ENCODE results near the gene ADGRV1.

Gene ADGRV1

DNA sequence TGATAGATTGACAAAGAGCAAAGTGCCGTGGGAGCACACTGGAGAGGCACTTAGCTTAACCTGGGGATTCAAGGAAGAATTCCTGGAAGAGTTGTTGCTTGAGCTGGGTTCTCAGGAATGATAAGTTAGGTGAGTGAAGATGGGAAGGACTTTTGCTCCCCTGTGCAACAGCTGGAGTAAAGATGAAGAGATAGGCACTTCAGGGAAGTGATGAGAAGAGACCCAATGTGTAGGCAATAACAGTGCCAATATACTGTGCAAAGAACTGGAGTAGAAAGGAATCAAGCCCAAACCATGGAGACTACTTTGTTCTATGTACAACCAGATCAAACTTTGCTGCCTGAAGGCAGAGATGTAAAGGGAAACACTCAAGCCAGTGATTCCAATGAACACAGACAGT is 92.2 kb downstream of the ADGRV1 start:
- Histone ChIP-seq H3K4me3 (ENCODE audit: insufficient read depth, low read length, poor library complexity, severe bottlenecking) (no peak overlapping the region), H3K79me2 (ENCODE audit: insufficient read depth, low read length) (no peaks in the 10 kb centered on the region), H2AFZ (ENCODE audit: low read depth, low read length, severe bottlenecking) (no peak overlapping the region), H3K4me2 (ENCODE audit: low read depth, low read length, poor library complexity, severe bottlenecking) (no peak overlapping the region), H4K20me1 (ENCODE audit: low read depth, low read length) (no peaks in the 10 kb centered on the region), H3K36me3 (ENCODE audit: low read length) (no peaks in the 10 kb centered on the region), H3K27ac (ENCODE audit: low read depth, low read length) (no peak overlapping the region), H3K9ac (ENCODE audit: low read length) (no peak overlapping the region), H3F3A (ENCODE audit: insufficient read depth) (no peaks in the 10 kb centered on the region), H3K9me2 (replicated peaks; ENCODE audit: insufficient read depth, low read length) (no peaks in the 10 kb centered on the region), H3K9me3 (ENCODE audit: insufficient read depth, low read length) (no peaks in the 10 kb centered on the region), H3K27me3 (ENCODE audit: low read length) (no peaks in the 10 kb centered on the region)
- TF ChIP-seq CTCF (IDR thresholded peaks at IDR 0.05; ENCODE audit: insufficient read depth, low read length, poor library complexity, severe bottlenecking) (no peak), EZH2phosphoT487 (conservative IDR thresholded peaks at IDR 0.05; ENCODE audit: low read length) (no peak)

DNA sequence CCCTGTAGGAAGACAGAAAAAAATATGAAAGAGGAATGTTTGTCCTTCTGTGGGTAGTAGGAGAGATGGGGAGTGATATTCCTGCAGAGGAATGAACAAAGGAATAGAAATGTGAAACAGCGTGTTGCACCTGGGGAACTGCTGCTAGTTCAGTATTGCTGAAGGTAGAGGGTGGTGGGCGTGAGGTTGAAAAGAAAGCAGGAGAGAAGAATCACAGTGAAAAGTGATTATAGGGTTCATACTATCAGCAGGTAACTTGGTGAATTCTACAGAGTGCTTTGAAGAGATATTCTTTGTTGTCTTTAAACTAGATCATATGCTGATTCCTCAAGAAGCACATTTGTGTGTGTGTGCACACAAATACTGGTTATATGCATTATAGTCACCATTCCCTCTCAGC is 95.6 kb downstream of the ADGRV1 start:
- H3K9me3 ChIP-seq (ENCODE audit: insufficient read depth, low read length) = no peaks in the 10 kb centered on the region

GRCh38 chr5:90655423-90655822 is 96.8 kb downstream of the ADGRV1 start:
- Histone ChIP-seq H3K4me3 (ENCODE audit: insufficient read depth, low read length, poor library complexity, severe bottlenecking) (no peak overlapping the region), H3K36me3 (ENCODE audit: low read length) (no peaks in the 10 kb centered on the region)

More for the DNA sequence above, 95.6 kb downstream of the ADGRV1 start:
- H3K36me3 ChIP-seq (ENCODE audit: low read length) = no peaks in the 10 kb centered on the region
- no peak overlapping the region for H3K4me2 ChIP-seq (ENCODE audit: low read depth, low read length, poor library complexity, severe bottlenecking)
- H4K20me1 ChIP-seq (ENCODE audit: low read depth, low read length) = no peaks in the 10 kb centered on the region
- no peak overlapping the region for H3K4me3 ChIP-seq (ENCODE audit: insufficient read depth, low read length, poor library complexity, severe bottlenecking)
- no peak overlapping the region for H3K27ac ChIP-seq (ENCODE audit: low read depth, low read length)
- H3K27me3 ChIP-seq (ENCODE audit: low read length) = no peaks in the 10 kb centered on the region
- TF ChIP-seq EZH2phosphoT487 (conservative IDR thresholded peaks at IDR 0.05; ENCODE audit: low read length) = no peak
- no peak for TF ChIP-seq CTCF (IDR thresholded peaks at IDR 0.05; ENCODE audit: insufficient read depth, low read length, poor library complexity, severe bottlenecking)
- H3K9me2 ChIP-seq (replicated peaks; ENCODE audit: insufficient read depth, low read length) = no peaks in the 10 kb centered on the region
- no peak overlapping the region for H2AFZ ChIP-seq (ENCODE audit: low read depth, low read length, severe bottlenecking)
- no peak overlapping the region for H3K9ac ChIP-seq (ENCODE audit: low read length)
- no peaks in the 10 kb centered on the region for H3F3A ChIP-seq (ENCODE audit: insufficient read depth)
- no peaks in the 10 kb centered on the region for H3K79me2 ChIP-seq (ENCODE audit: insufficient read depth, low read length)

More at GRCh38 chr5:90655423-90655822, 96.8 kb downstream of the ADGRV1 start:
- Histone ChIP-seq H3K9me3 (ENCODE audit: insufficient read depth, low read length) (no peaks in the 10 kb centered on the region), H3K27me3 (ENCODE audit: low read length) (no peaks in the 10 kb centered on the region), H3K27ac (ENCODE audit: low read depth, low read length) (no peak overlapping the region), H3K4me2 (ENCODE audit: low read depth, low read length, poor library complexity, severe bottlenecking) (no peak overlapping the region), H3K9ac (ENCODE audit: low read length) (no peak overlapping the region), H3K79me2 (ENCODE audit: insufficient read depth, low read length) (no peaks in the 10 kb centered on the region), H4K20me1 (ENCODE audit: low read depth, low read length) (no peaks in the 10 kb centered on the region), H2AFZ (ENCODE audit: low read depth, low read length, severe bottlenecking) (no peak overlapping the region), H3K9me2 (replicated peaks; ENCODE audit: insufficient read depth, low read length) (no peaks in the 10 kb centered on the region), H3F3A (ENCODE audit: insufficient read depth) (no peaks in the 10 kb centered on the region)
- no peak for TF ChIP-seq EZH2phosphoT487 (conservative IDR thresholded peaks at IDR 0.05; ENCODE audit: low read length)
- TF ChIP-seq CTCF (IDR thresholded peaks at IDR 0.05; ENCODE audit: insufficient read depth, low read length, poor library complexity, severe bottlenecking) = no peak

All from SU-DHL-6 (cell line).